IPS-18a (cell line): ENCODE results near the gene CNGA3.

ENCODE experiments used
- H3K27ac ChIP-seq: one replicate; pipeline ENCODE4 v1.5.1; 2013; ENCODE audit warnings: low read length
- H3K27me3 ChIP-seq: one replicate; pipeline ENCODE4 v1.6.1; 2013; ENCODE audit warnings: mild to moderate bottlenecking, low read length; ENCODE audit not compliant: control insufficient read depth, insufficient read depth
- H3K36me3 ChIP-seq: one replicate; pipeline ENCODE4 v1.6.1; 2013; ENCODE audit warnings: low read depth, low read length; ENCODE audit not compliant: control insufficient read depth
- H3K4me1 ChIP-seq: one replicate; pipeline ENCODE4 v1.6.1; 2013; ENCODE audit warnings: low read depth, low read length; ENCODE audit not compliant: control insufficient read depth
- H3K4me3 ChIP-seq: one replicate; pipeline ENCODE4 v1.5.1; 2013; ENCODE audit warnings: low read length
- H3K9ac ChIP-seq: one replicate; pipeline ENCODE4 v1.6.1; 2013; ENCODE audit warnings: mild to moderate bottlenecking, low read length, moderate library complexity
- H3K9me3 ChIP-seq: one replicate; pipeline ENCODE4 v1.6.1; 2013; ENCODE audit warnings: low read depth, low read length; ENCODE audit not compliant: control insufficient read depth

CNGA3 gene

GRCh38 chr2:98333922-98334321 is 12.3 kb upstream of the CNGA3 start:
- Histone ChIP-seq H3K9me3 (no peaks in the 10 kb centered on the region), H3K27ac (no peak overlapping the region), H3K36me3 (no peaks in the 10 kb centered on the region), H3K4me1 (peaks cover 24% of the 10 kb centered on the region), H3K27me3 (peaks cover 11% of the 10 kb centered on the region), H3K9ac (peak overlapping the region; percentile 32), H3K4me3 (peak overlapping the region; percentile 41)

- Histone ChIP-seq H3K36me3 (no peaks in the 10 kb centered on the region), H3K27ac (no peak overlapping the region), H3K27me3 (peaks cover 11% of the 10 kb centered on the region), H3K9ac (peak overlapping the region; percentile 32), H3K9me3 (no peaks in the 10 kb centered on the region), H3K4me3 (peak overlapping the region; percentile 41), H3K4me1 (peaks cover 24% of the 10 kb centered on the region)
These were observed 11.7 kb upstream of the CNGA3 start for GRCh38 chr2:98334439-98335078.

- H3K9me3 ChIP-seq: no peaks in the 10 kb centered on the region
- H3K27ac ChIP-seq: no peak overlapping the region
- peaks cover 24% of the 10 kb centered on the region for H3K4me1 ChIP-seq
- peaks cover 11% of the 10 kb centered on the region for H3K27me3 ChIP-seq
- no peak overlapping the region for H3K4me3 ChIP-seq
- H3K9ac ChIP-seq: no peak overlapping the region
- H3K36me3 ChIP-seq: no peaks in the 10 kb centered on the region
These were observed 11.0 kb upstream of the CNGA3 start for GRCh38 chr2:98335271-98335670.

GRCh38 chr2:98341241-98341640 is 5.0 kb upstream of the CNGA3 start:
- H3K36me3 ChIP-seq: no peaks in the 10 kb centered on the region
- no peak overlapping the region for H3K4me3 ChIP-seq
- H3K9ac ChIP-seq: no peak overlapping the region
- H3K4me1 ChIP-seq: no peaks in the 10 kb centered on the region
- H3K27me3 ChIP-seq: peaks cover 34% of the 10 kb centered on the region
- H3K27ac ChIP-seq: no peak overlapping the region
- no peaks in the 10 kb centered on the region for H3K9me3 ChIP-seq

- Histone ChIP-seq H3K27me3 (peaks cover 55% of the 10 kb centered on the region), H3K4me3 (no peak overlapping the region), H3K9ac (no peak overlapping the region), H3K9me3 (no peaks in the 10 kb centered on the region), H3K36me3 (no peaks in the 10 kb centered on the region), H3K4me1 (peaks cover 6% of the 10 kb centered on the region), H3K27ac (no peak overlapping the region)
These were observed 3.0 kb upstream of the CNGA3 start for GRCh38 chr2:98343285-98343684.

- no peaks in the 10 kb centered on the region for H3K9me3 ChIP-seq
- H3K27me3 ChIP-seq: peaks cover 72% of the 10 kb centered on the region
- no peaks in the 10 kb centered on the region for H3K36me3 ChIP-seq
- H3K27ac ChIP-seq: no peak overlapping the region
- peak overlapping the region; percentile 35 for H3K4me3 ChIP-seq
- H3K9ac ChIP-seq: no peak overlapping the region
- peaks cover 9% of the 10 kb centered on the region for H3K4me1 ChIP-seq
These were observed 1.2 kb downstream of the CNGA3 start for GRCh38 chr2:98347298-98348065.

GRCh38 chr2:98348066-98348561 is 1.9 kb downstream of the CNGA3 start:
- Histone ChIP-seq H3K9ac (no peak overlapping the region), H3K9me3 (no peaks in the 10 kb centered on the region), H3K36me3 (no peaks in the 10 kb centered on the region), H3K27me3 (peaks cover 67% of the 10 kb centered on the region), H3K4me1 (peaks cover 9% of the 10 kb centered on the region), H3K27ac (no peak overlapping the region), H3K4me3 (peak overlapping the region; percentile 35)

- H3K36me3 ChIP-seq: no peaks in the 10 kb centered on the region
- H3K4me3 ChIP-seq: no peak overlapping the region
- H3K27me3 ChIP-seq: peaks cover 46% of the 10 kb centered on the region
- H3K9ac ChIP-seq: no peak overlapping the region
- no peak overlapping the region for H3K27ac ChIP-seq
- peaks cover 9% of the 10 kb centered on the region for H3K4me1 ChIP-seq
- no peaks in the 10 kb centered on the region for H3K9me3 ChIP-seq
These were observed 4.2 kb downstream of the CNGA3 start for GRCh38 chr2:98350411-98350810.

GRCh38 chr2:98355881-98356280 is 9.6 kb downstream of the CNGA3 start:
- Histone ChIP-seq H3K27ac (no peak overlapping the region), H3K9me3 (no peaks in the 10 kb centered on the region), H3K36me3 (no peaks in the 10 kb centered on the region), H3K4me3 (no peak overlapping the region), H3K27me3 (no peaks in the 10 kb centered on the region), H3K4me1 (no peaks in the 10 kb centered on the region), H3K9ac (no peak overlapping the region)

GRCh38 chr2:98356729-98357128 is 10.5 kb downstream of the CNGA3 start:
- Histone ChIP-seq H3K4me1 (no peaks in the 10 kb centered on the region), H3K27me3 (no peaks in the 10 kb centered on the region), H3K27ac (no peak overlapping the region), H3K9me3 (no peaks in the 10 kb centered on the region), H3K36me3 (no peaks in the 10 kb centered on the region), H3K9ac (no peak overlapping the region), H3K4me3 (no peak overlapping the region)

- Histone ChIP-seq H3K9me3 (no peaks in the 10 kb centered on the region), H3K9ac (no peak overlapping the region)
These were observed 11.6 kb downstream of the CNGA3 start for GRCh38 chr2:98357849-98358248.

GRCh38 chr2:98359986-98360385 is 13.7 kb downstream of the CNGA3 start:
- Histone ChIP-seq H3K27me3 (no peaks in the 10 kb centered on the region), H3K4me3 (no peak overlapping the region), H3K9ac (no peak overlapping the region), H3K9me3 (no peaks in the 10 kb centered on the region), H3K4me1 (no peaks in the 10 kb centered on the region), H3K36me3 (no peaks in the 10 kb centered on the region), H3K27ac (no peak overlapping the region)

More at GRCh38 chr2:98357849-98358248, 11.6 kb downstream of the CNGA3 start:
- Histone ChIP-seq H3K4me1 (no peaks in the 10 kb centered on the region), H3K27ac (no peak overlapping the region), H3K27me3 (no peaks in the 10 kb centered on the region), H3K36me3 (no peaks in the 10 kb centered on the region), H3K4me3 (no peak overlapping the region)
